ENCODE data around the gene ARL5A.

DNA sequence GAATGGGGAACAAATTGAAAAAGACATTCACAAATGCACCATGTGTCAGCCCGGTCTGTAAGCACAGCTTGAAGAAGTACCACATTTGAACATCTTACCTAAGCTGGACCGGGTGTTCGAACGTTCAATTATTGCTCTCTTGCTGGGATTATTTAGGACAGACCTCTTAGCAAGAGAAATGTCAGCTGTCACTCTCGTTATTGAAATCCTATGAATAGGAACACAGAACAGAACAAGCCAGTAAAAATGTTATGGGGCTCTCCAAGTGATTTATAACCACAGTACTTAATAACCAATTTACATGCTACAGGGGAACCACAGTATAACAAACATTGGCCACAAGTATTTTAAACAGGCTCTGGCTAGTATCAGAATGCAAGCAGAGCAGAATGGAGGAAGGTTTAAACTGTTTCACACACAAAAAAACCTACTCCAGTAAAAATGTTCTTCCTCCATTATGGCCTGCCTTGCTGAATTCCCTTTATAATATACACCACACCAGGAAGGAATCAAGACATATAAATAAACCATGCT, 32.5 kb upstream of the ARL5A start:
- TF ChIP-seq, protein P1, sequence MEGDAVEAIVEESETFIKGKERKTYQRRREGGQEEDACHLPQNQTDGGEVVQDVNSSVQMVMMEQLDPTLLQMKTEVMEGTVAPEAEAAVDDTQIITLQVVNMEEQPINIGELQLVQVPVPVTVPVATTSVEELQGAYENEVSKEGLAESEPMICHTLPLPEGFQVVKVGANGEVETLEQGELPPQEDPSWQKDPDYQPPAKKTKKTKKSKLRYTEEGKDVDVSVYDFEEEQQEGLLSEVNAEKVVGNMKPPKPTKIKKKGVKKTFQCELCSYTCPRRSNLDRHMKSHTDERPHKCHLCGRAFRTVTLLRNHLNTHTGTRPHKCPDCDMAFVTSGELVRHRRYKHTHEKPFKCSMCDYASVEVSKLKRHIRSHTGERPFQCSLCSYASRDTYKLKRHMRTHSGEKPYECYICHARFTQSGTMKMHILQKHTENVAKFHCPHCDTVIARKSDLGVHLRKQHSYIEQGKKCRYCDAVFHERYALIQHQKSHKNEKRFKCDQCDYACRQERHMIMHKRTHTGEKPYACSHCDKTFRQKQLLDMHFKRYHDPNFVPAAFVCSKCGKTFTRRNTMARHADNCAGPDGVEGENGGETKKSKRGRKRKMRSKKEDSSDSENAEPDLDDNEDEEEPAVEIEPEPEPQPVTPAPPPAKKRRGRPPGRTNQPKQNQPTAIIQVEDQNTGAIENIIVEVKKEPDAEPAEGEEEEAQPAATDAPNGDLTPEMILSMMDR (IDR thresholded peaks at IDR 0.05; ENCODE audit: low read length): no peak
- TF ChIP-seq EZH2phosphoT487 (IDR thresholded peaks at IDR 0.05; ENCODE audit: low read length) (no peak), EZH2 (optimal IDR thresholded peaks at IDR 0.05; ENCODE audit: low read depth, low read length) (no peak)
